ENCODE measurements around the gene MAGI1.
A peak's percentile ranks its signal among the peaks of the same experiment; 100 is the strongest.

Gene MAGI1

GRCh38 chr3:65436580-65436979 lies 602.1 kb downstream of the MAGI1 start:
- no peaks in the 10 kb centered on the region for H4K20me1 ChIP-seq (ENCODE audit: insufficient read depth)
- no peak overlapping the region for H3K27ac ChIP-seq
- H3K36me3 ChIP-seq (ENCODE audit: insufficient read depth), result no peaks in the 10 kb centered on the region
- H3K4me3 ChIP-seq (IDR thresholded peaks at IDR 0.05; ENCODE audit: insufficient read depth, low read depth, low read length), result no peak overlapping the region
- no peak overlapping the region for H3K9ac ChIP-seq
- no peak overlapping the region for H2AFZ ChIP-seq (ENCODE audit: low read depth)
- H3K27me3 ChIP-seq (ENCODE audit: insufficient read depth, low read depth), result no peaks in the 10 kb centered on the region
- no peaks in the 10 kb centered on the region for H3K4me1 ChIP-seq (ENCODE audit: low read depth, poor library complexity, severe bottlenecking)
- H3K79me2 ChIP-seq (ENCODE audit: insufficient read depth, low read depth), result no peaks in the 10 kb centered on the region
- H3K4me2 ChIP-seq, result no peak overlapping the region
- 0 out of 2 replicates have a peak, but pooled peaks have one; percentile 19 for TF ChIP-seq CTCF (conservative IDR thresholded peaks at IDR 0.05; ENCODE audit: low read depth, low read length)

GRCh38 chr3:65433480-65433879 lies 605.2 kb downstream of the MAGI1 start:
- no peak overlapping the region for H3K9ac ChIP-seq
- H2AFZ ChIP-seq (ENCODE audit: low read depth), result no peak overlapping the region
- no peaks in the 10 kb centered on the region for H3K4me1 ChIP-seq (ENCODE audit: low read depth, poor library complexity, severe bottlenecking)
- no peaks in the 10 kb centered on the region for H3K79me2 ChIP-seq (ENCODE audit: insufficient read depth, low read depth)
- no peak overlapping the region for H3K4me2 ChIP-seq
- H3K36me3 ChIP-seq (ENCODE audit: insufficient read depth), result no peaks in the 10 kb centered on the region
- H4K20me1 ChIP-seq (ENCODE audit: insufficient read depth), result no peaks in the 10 kb centered on the region
- H3K27ac ChIP-seq, result no peak overlapping the region
- no peak overlapping the region for H3K4me3 ChIP-seq (IDR thresholded peaks at IDR 0.05; ENCODE audit: insufficient read depth, low read depth, low read length)
- no peaks in the 10 kb centered on the region for H3K27me3 ChIP-seq (ENCODE audit: insufficient read depth, low read depth)
- TF ChIP-seq CTCF (conservative IDR thresholded peaks at IDR 0.05; ENCODE audit: low read depth, low read length), result no peak

- H3K9ac ChIP-seq, result no peak overlapping the region
- H3K4me1 ChIP-seq (ENCODE audit: low read depth, poor library complexity, severe bottlenecking), result no peaks in the 10 kb centered on the region
Measured at GRCh38 chr3:65432388-65433003, 606.2 kb downstream of the MAGI1 start.

GRCh38 chr3:65425880-65426279 lies 612.8 kb downstream of the MAGI1 start:
- Histone ChIP-seq H3K27ac (no peak overlapping the region), H3K9ac (no peak overlapping the region), H4K20me1 (ENCODE audit: insufficient read depth) (no peaks in the 10 kb centered on the region), H3K79me2 (ENCODE audit: insufficient read depth, low read depth) (no peaks in the 10 kb centered on the region), H3K4me3 (IDR thresholded peaks at IDR 0.05; ENCODE audit: insufficient read depth, low read depth, low read length) (no peak overlapping the region), H2AFZ (ENCODE audit: low read depth) (no peak overlapping the region), H3K27me3 (ENCODE audit: insufficient read depth, low read depth) (no peaks in the 10 kb centered on the region), H3K4me1 (ENCODE audit: low read depth, poor library complexity, severe bottlenecking) (peaks cover 4% of the 10 kb centered on the region), H3K4me2 (no peak overlapping the region), H3K36me3 (ENCODE audit: insufficient read depth) (no peaks in the 10 kb centered on the region)
- peak; percentile 27; the same call in 1 of the 2 replicates for TF ChIP-seq CTCF (conservative IDR thresholded peaks at IDR 0.05; ENCODE audit: low read depth, low read length)

More at GRCh38 chr3:65432388-65433003, 606.2 kb downstream of the MAGI1 start:
- Histone ChIP-seq H3K4me2 (no peak overlapping the region), H4K20me1 (ENCODE audit: insufficient read depth) (no peaks in the 10 kb centered on the region), H3K27ac (no peak overlapping the region), H3K79me2 (ENCODE audit: insufficient read depth, low read depth) (no peaks in the 10 kb centered on the region), H3K4me3 (IDR thresholded peaks at IDR 0.05; ENCODE audit: insufficient read depth, low read depth, low read length) (no peak overlapping the region), H3K27me3 (ENCODE audit: insufficient read depth, low read depth) (no peaks in the 10 kb centered on the region), H2AFZ (ENCODE audit: low read depth) (no peak overlapping the region), H3K36me3 (ENCODE audit: insufficient read depth) (no peaks in the 10 kb centered on the region)
- no peak for TF ChIP-seq CTCF (conservative IDR thresholded peaks at IDR 0.05; ENCODE audit: low read depth, low read length)
